Measurements from ENCODE around the gene PHACTR3. TPM values are rescaled to one million over a fixed set of nuclear protein-coding genes. Genes with fewer than 3 reads are reported as not detected.

PHACTR3 gene
- total and polyA plus RNA-seq, 2 experiments from 2014 or later: 0.45 to 0.61 TPM

- TF ChIP-seq, protein P1, sequence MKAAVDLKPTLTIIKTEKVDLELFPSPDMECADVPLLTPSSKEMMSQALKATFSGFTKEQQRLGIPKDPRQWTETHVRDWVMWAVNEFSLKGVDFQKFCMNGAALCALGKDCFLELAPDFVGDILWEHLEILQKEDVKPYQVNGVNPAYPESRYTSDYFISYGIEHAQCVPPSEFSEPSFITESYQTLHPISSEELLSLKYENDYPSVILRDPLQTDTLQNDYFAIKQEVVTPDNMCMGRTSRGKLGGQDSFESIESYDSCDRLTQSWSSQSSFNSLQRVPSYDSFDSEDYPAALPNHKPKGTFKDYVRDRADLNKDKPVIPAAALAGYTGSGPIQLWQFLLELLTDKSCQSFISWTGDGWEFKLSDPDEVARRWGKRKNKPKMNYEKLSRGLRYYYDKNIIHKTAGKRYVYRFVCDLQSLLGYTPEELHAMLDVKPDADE (IDR thresholded peaks at IDR 0.05): no peak
- TF ChIP-seq ZNF462 (CRISPR knock-in tag; IDR thresholded peaks at IDR 0.05): no peak
- TF ChIP-seq NANOG (IDR thresholded peaks at IDR 0.05; ENCODE audit: borderline replicate concordance): no peak
These were observed 45.1 kb upstream of the PHACTR3 start (continued) for GRCh38 chr20:59559024-59559817.

GRCh38 chr20:59559863-59560262 is 44.5 kb upstream of the PHACTR3 start:
- Histone ChIP-seq H3K27ac (ENCODE audit: low read depth) (no peak overlapping the region), H3K4me3 (no peak overlapping the region), H3K27me3 (ENCODE audit: insufficient read depth) (peaks cover 4% of the 10 kb centered on the region; the same call in 1 of the 2 replicates), H4K20me1 (replicated peaks; ENCODE audit: insufficient read depth) (no peaks in the 10 kb centered on the region), H3F3A (replicated peaks; ENCODE audit: low read depth) (no peaks in the 10 kb centered on the region), H3K79me2 (replicated peaks; ENCODE audit: insufficient read depth) (no peaks in the 10 kb centered on the region), H3K4me1 (ENCODE audit: insufficient read depth) (peaks cover 8% of the 10 kb centered on the region; the same call in 1 of the 2 replicates), H3K9me2 (ENCODE audit: insufficient read depth) (no peaks in the 10 kb centered on the region; the same call in 1 of the 2 replicates), H2AFZ (no peak overlapping the region), H3K4me2 (no peak overlapping the region), H3K36me3 (ENCODE audit: insufficient read depth) (no peaks in the 10 kb centered on the region)
- no peaks in the 10 kb centered on the region; the same call in 2 of the 3 replicates for H3K9me3 Mint-ChIP-seq
- DNase-seq (ENCODE audit: low spot score) (no peak), ATAC-seq (no peak)
- H3K36me3 Mint-ChIP-seq (ENCODE audit: low read depth): no peaks in the 10 kb centered on the region
- H3K4me3 Mint-ChIP-seq: no peak overlapping the region
- no peak overlapping the region for H3K27ac Mint-ChIP-seq
- H3K4me1 Mint-ChIP-seq: peaks cover 11% of the 10 kb centered on the region
- peaks cover 8% of the 10 kb centered on the region for H3K27me3 Mint-ChIP-seq (ENCODE audit: insufficient read depth, low read depth, poor library complexity)
- TF ChIP-seq ZNF462 (CRISPR knock-in tag; IDR thresholded peaks at IDR 0.05) (no peak), EZH2 (IDR thresholded peaks at IDR 0.05; ENCODE audit: low read depth, unreplicated experiment) (no peak), JUNB (IDR thresholded peaks at IDR 0.05; ENCODE audit: unreplicated experiment) (no peak), EZH2phosphoT487 (IDR thresholded peaks at IDR 0.05; ENCODE audit: unreplicated experiment) (no peak)
